ENCODE results near the gene POC5.

DNA sequence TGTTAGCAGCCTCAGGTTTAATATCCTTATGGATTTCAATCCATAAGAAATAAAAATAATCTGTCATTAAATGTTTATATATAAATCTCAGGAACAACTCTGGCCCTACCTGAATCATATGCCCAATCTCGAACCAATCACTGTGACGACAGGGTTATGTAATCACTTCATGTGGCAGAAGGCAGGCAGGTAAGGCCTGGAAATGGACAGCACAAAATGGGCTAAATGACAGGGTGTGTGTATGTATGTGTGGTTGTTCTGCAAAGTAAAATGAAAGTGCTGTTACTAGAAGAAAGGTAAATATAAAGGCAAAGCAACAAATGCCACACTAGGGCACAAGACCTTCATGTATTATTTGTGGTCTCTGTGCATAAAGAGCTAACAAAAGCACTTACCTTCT, 86.4 kb downstream of the POC5 start:
- TF ChIP-seq CTCF (IDR thresholded peaks at IDR 0.05): no peak
- TF ChIP-seq EP300 (IDR thresholded peaks at IDR 0.05): no peak

All from ovary (tissue), 3 donors.